ENCODE results near the gene JPH2. TPM values are rescaled to one million over a fixed set of nuclear protein-coding genes. Genes with fewer than 3 reads are reported as not detected.

Gene JPH2
- polyA plus RNA-seq, 2 donors, result 4.2 to 4.9 TPM

DNA sequence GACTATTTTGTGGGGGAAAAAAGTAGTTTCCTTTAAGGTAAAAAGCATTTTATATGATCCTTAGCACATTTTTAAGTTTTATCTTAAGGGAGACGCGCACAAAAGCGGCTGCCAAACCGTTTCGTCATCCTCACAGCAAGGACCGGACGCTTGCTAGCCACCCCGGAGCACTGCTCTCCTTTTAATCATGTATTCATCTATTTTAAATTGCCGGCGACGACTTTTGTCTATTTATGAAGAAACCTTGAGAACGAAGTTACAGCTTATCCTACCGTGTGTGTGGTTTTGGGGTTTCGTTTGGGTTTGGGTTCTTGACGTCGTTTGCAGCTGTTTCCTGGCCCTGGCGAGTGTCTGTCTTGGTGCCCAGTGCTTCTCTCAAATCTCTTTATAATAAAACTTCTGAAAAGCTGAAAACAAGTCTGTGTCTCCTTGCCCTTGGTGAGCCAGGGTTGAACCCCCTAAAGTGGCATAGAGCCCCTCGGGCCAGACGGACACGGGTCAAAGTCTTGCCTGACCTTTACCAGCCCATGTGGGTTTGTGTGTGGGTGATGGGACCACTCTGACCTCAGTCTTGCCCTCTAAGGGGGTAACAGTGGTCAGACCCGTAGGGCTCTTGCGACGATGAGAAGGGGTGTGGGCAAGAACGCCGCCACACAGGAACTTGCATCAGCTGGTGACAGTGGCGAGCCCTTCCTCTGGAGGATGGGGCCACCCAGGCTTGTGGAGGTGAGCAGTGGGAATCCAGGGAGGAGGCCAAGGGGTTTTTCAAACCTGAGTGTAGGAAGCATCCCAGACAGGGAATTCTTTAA lies 117.6 kb downstream of the JPH2 start:
- Histone ChIP-seq H3K9me3 (ENCODE audit: control insufficient read depth in 2 of 2, insufficient read depth in 1 of 2, low read depth in 1 of 2, low read length in 1 of 2) (no peaks in the 10 kb centered on the region), H3K36me3 (ENCODE audit: control insufficient read depth in 2 of 2, insufficient read depth in 2 of 2, low read length in 1 of 2) (no peaks in the 10 kb centered on the region), H3K27me3 (ENCODE audit: control insufficient read depth in 1 of 2, insufficient read depth in 2 of 2, low read length in 2 of 2) (no peaks in the 10 kb centered on the region), H3K27ac (ENCODE audit: low read depth in 2 of 2, low read length in 1 of 2) (no peak overlapping the region), H3K4me1 (ENCODE audit: control insufficient read depth in 2 of 2, insufficient read depth in 2 of 2, low read length in 1 of 2) (no peaks in the 10 kb centered on the region), H3K4me3 (ENCODE audit: low read depth in 1 of 2, low read length in 2 of 2) (no peak overlapping the region)
- 68 to 74% methylated on average over 26 of the region's 26 CpGs for WGBS, 2 donors

DNA sequence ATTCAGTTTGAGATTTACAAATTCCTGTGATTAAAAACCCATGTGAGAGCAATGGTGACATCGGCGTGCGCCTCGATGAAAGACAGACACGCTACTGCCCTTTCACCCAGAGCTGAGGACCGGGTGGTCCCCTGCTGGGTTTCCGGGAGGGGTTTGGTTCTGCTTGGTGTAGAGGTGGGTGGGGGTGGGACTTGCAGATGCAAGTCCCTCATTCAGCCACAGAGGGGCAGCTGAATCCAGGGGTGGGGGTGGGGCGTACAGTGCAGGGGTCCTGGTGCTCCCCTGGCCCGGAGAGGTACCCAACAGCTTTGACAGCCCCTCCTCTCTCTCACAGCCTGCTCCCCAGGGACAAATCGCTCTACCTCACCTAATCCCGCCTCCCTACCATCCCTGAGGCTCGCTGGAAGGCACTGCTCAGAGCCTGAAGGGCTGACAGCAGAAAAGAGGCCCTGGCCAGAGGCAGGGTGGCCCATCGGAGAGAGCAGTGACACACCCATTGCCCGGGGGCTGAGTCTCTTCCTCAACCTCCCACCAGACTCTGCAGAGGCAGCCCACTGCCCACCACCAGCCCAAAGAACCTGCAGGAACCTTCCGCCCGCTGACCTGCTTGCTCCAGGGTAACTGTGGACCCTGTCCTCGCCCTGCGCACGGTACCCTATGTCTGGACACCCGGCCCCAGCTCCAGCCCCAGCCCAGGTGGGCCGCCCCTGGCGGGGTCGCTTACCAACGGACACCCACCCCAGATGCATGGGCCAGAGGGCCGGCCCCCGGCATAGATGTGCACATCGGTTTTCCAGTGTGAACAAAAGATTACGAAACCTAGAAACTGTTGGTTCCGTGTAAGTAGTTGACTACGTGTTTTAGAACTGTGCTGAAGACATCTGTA lies 118.4 kb downstream of the JPH2 start:
- no peaks in the 10 kb centered on the region for H3K27me3 ChIP-seq (ENCODE audit: control insufficient read depth in 1 of 2, insufficient read depth in 2 of 2, low read length in 2 of 2)
- H3K9me3 ChIP-seq (ENCODE audit: control insufficient read depth in 2 of 2, insufficient read depth in 1 of 2, low read depth in 1 of 2, low read length in 1 of 2), result no peaks in the 10 kb centered on the region
- WGBS, 2 donors, result 76 to 79% methylated on average over 30 of the region's 30 CpGs
- no peak overlapping the region for H3K27ac ChIP-seq (ENCODE audit: low read depth in 2 of 2, low read length in 1 of 2)
- no peaks in the 10 kb centered on the region for H3K4me1 ChIP-seq (ENCODE audit: control insufficient read depth in 2 of 2, insufficient read depth in 2 of 2, low read length in 1 of 2)
- no peaks in the 10 kb centered on the region for H3K36me3 ChIP-seq (ENCODE audit: control insufficient read depth in 2 of 2, insufficient read depth in 2 of 2, low read length in 1 of 2)
- H3K4me3 ChIP-seq (ENCODE audit: low read depth in 1 of 2, low read length in 2 of 2), result no peak overlapping the region

DNA sequence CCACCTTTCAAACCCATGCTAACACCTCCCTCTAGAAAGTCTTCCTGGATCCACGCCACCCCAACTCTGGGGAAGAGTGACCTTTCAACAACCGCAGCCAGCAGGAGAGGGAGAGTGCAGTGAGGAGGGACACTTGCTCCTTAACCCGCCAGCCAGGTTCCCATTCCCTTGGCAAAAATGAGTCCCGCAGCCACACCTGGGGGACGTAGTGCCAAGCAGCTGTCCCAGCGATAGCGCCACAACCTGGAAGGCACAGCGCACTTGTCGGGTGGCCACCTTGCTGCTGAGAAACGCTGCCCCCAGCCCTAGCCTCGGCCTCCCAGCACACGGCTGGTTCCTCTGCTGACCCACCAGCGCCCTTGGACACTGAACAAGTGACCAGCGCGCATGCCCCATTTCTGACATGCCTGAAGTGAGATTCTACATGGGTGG lies 119.3 kb downstream of the JPH2 start:
- Histone ChIP-seq H3K4me3 (ENCODE audit: low read depth in 1 of 2, low read length in 2 of 2) (no peak overlapping the region), H3K36me3 (ENCODE audit: control insufficient read depth in 2 of 2, insufficient read depth in 2 of 2, low read length in 1 of 2) (no peaks in the 10 kb centered on the region), H3K4me1 (ENCODE audit: control insufficient read depth in 2 of 2, insufficient read depth in 2 of 2, low read length in 1 of 2) (no peaks in the 10 kb centered on the region), H3K27me3 (ENCODE audit: control insufficient read depth in 1 of 2, insufficient read depth in 2 of 2, low read length in 2 of 2) (no peaks in the 10 kb centered on the region), H3K27ac (ENCODE audit: low read depth in 2 of 2, low read length in 1 of 2) (no peak overlapping the region), H3K9me3 (ENCODE audit: control insufficient read depth in 2 of 2, insufficient read depth in 1 of 2, low read depth in 1 of 2, low read length in 1 of 2) (no peaks in the 10 kb centered on the region)
- 89 to 93% methylated on average over 15 of the region's 15 CpGs for WGBS, 2 donors

DNA sequence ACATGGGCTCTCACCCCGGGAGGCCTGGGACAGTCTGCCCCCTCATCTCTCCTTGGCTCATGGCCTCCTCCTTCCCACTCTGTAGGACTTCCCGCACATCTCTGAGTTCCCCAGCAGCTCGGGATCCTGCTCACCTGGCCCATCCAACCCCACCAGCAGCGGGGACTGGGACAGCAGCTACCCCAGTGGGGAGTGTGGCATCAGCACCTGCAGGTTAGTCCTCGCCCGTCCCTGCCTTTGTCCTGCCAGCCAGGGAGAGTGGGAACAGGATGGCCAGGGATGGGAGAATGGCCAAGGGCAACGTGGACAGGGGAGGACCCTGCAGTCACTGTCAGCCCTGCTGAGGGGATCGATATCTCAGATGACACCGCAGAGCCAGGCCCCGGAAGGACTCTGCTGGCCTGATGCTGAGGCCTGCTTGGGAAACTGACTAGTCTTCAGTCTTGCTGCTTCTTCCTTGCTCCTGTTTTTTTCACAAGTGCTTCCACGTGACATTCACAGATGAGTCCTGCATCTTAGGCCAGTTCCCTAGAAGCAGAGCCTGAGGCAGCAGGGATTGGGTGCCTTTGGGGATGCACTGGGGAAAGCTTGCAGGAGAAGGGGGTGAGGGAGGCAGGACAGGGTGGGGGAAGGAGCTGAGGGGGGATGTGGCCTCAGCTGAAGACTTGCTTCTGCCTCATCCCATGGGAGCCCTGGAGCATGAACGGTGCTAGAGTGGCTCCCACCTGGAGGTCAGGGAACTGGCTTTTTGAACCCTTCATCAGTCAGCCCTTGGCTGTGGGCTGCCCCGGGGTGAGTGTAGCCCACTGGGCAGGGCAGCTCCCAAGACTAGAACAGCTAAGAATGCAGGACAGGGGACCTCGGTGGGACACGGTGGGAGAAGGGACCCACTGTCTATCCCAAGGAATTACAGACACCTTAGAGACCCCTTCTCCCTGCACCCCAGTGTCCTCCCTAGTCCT lies 120.1 kb downstream of the JPH2 start:
- 87 to 90% methylated on average over 13 to 15 of the region's 15 CpGs for WGBS, 2 donors
- no peak overlapping the region for H3K27ac ChIP-seq (ENCODE audit: low read depth in 2 of 2, low read length in 1 of 2)
- no peaks in the 10 kb centered on the region for H3K27me3 ChIP-seq (ENCODE audit: control insufficient read depth in 1 of 2, insufficient read depth in 2 of 2, low read length in 2 of 2)

DNA sequence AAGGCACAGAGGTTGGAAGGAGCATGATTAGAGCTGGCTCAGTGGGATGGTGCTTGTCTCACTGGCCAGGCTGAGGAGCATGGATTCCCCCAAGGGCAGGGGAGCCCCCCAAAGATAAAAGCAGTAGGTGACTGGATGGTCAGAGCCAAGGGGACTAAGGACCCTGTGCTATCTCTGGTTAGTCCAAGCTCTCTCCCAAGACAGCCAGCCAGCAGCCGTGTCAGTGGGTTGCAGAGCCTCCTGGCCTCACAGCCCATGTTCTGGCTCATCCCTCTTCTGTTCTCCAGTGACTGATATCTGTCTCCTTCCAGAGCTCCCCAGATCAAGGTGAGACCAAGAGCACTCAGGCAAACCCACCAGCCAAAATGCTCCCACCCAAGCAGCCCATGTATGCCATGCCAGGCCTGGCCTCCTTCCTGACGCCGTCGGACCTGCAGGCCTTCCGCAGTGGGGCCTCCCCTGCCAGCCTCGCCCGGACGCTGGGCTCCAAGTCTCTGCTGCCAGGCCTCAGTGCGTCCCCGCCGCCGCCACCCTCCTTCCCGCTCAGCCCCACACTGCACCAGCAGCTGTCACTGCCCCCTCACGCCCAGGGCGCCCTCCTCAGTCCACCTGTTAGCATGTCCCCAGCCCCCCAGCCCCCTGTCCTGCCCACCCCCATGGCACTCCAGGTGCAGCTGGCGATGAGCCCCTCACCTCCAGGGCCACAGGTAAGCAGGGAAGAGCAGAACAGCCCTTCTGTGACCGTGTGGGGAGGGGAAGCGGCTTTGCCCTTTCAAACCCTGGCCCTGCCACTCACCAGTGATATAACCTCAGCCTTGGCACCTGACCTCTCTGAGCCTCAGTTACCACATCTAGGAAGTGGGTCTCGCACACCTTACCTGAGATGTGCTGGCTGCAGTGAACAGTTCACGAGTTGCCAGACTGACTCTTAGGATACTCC lies 121.3 kb downstream of the JPH2 start:
- H3K27me3 ChIP-seq (ENCODE audit: control insufficient read depth in 1 of 2, insufficient read depth in 2 of 2, low read length in 2 of 2), result no peaks in the 10 kb centered on the region
- H3K4me3 ChIP-seq (ENCODE audit: low read depth in 1 of 2, low read length in 2 of 2), result no peak overlapping the region
- no peaks in the 10 kb centered on the region for H3K36me3 ChIP-seq (ENCODE audit: control insufficient read depth in 2 of 2, insufficient read depth in 2 of 2, low read length in 1 of 2)
- H3K9me3 ChIP-seq (ENCODE audit: control insufficient read depth in 2 of 2, insufficient read depth in 1 of 2, low read depth in 1 of 2, low read length in 1 of 2), result no peaks in the 10 kb centered on the region
- H3K4me1 ChIP-seq (ENCODE audit: control insufficient read depth in 2 of 2, insufficient read depth in 2 of 2, low read length in 1 of 2), result no peaks in the 10 kb centered on the region
- 90 to 94% methylated on average over 18 to 20 of the region's 20 CpGs for WGBS, 2 donors
- H3K27ac ChIP-seq (ENCODE audit: low read depth in 2 of 2, low read length in 1 of 2), result no peak overlapping the region

More for the DNA sequence above, 120.1 kb downstream of the JPH2 start:
- Histone ChIP-seq H3K4me1 (ENCODE audit: control insufficient read depth in 2 of 2, insufficient read depth in 2 of 2, low read length in 1 of 2) (no peaks in the 10 kb centered on the region), H3K9me3 (ENCODE audit: control insufficient read depth in 2 of 2, insufficient read depth in 1 of 2, low read depth in 1 of 2, low read length in 1 of 2) (no peaks in the 10 kb centered on the region), H3K36me3 (ENCODE audit: control insufficient read depth in 2 of 2, insufficient read depth in 2 of 2, low read length in 1 of 2) (no peaks in the 10 kb centered on the region), H3K4me3 (ENCODE audit: low read depth in 1 of 2, low read length in 2 of 2) (no peak overlapping the region)

DNA sequence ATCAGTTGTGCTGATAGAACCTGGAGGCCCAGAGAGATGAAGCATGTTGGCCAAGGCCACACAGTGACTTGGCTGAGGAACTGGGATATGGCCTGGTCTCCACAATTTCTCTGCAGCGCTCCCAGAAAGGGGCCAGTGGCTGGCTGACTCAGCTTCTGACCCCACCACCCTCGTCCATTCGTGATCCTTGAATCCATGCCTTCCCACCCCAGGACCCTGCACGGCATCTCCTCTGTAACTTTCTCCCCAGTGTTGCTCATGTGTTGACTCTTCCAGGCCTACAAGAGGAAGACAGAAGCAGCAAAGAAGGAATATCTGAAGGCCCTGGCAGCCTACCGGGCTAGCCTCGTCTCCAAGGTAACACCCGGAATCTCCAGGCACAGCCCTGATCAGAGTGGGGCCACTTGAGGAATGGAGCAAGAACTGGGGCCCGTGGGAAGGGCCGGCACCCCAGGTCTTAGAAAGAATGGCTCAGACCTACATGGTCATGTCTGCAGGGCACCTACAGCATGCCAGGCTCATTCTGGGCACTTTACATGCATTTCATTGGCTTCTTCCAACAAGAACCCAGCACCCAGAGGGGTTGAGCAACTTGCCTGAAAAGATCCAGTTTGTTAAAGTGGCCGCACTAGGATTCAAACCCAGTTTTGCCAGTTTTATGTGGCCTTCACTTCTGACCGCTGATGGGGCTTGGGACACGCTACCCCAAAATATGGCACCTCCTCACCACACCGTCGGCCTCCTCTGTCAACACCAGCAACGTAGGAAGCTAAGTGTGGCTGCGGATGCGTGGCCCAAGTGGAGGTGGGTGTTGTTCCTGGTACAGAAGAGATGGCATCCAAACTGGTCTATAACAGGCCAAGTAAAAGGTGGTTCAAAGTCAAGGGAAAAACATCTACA lies 122.2 kb downstream of the JPH2 start:
- WGBS, 2 donors, result 87 to 94% methylated on average over 17 of the region's 17 CpGs
- H3K9me3 ChIP-seq (ENCODE audit: control insufficient read depth in 2 of 2, insufficient read depth in 1 of 2, low read depth in 1 of 2, low read length in 1 of 2), result no peaks in the 10 kb centered on the region
- no peaks in the 10 kb centered on the region for H3K36me3 ChIP-seq (ENCODE audit: control insufficient read depth in 2 of 2, insufficient read depth in 2 of 2, low read length in 1 of 2)
- H3K27me3 ChIP-seq (ENCODE audit: control insufficient read depth in 1 of 2, insufficient read depth in 2 of 2, low read length in 2 of 2), result no peaks in the 10 kb centered on the region
- no peaks in the 10 kb centered on the region for H3K4me1 ChIP-seq (ENCODE audit: control insufficient read depth in 2 of 2, insufficient read depth in 2 of 2, low read length in 1 of 2)
- H3K27ac ChIP-seq (ENCODE audit: low read depth in 2 of 2, low read length in 1 of 2), result no peak overlapping the region
- H3K4me3 ChIP-seq (ENCODE audit: low read depth in 1 of 2, low read length in 2 of 2), result no peak overlapping the region

All from esophagus (tissue), 2 donors.